Prostate gland (tissue), 2 donors: Measurements from ENCODE around the gene BTBD19.

Source experiments
- CTCF ChIP-seq, 4 experiments: fragments of 200-600 bp in 2 of 4; fragments of 450-650 bp in 2 of 4; sonication (generic) in 2 of 4; IDR thresholded peaks; 1 replicate in 3 of 4; 2 replicates in 1 of 4; pipeline ENCODE4 v1.5.1; 2016 to 2019; ENCODE audit warnings: antibody characterized with exemption in 4 of 4, mild to moderate bottlenecking in 2 of 4, moderate library complexity in 2 of 4
- POLR2A ChIP-seq: fragments of 450-650 bp; IDR thresholded peaks from one replicate; pipeline ENCODE4 v1.6.1; 2016; ENCODE audit warnings: antibody characterized with exemption, mild to moderate bottlenecking
- POLR2AphosphoS5 ChIP-seq: sonication (generic); formaldehyde crosslinking; IDR thresholded peaks from one replicate; pipeline ENCODE4 v1.6.1; 2017; ENCODE audit warnings: antibody characterized with exemption

- TF ChIP-seq CTCF (IDR thresholded peaks at IDR 0.05) (no peak), POLR2AphosphoS5 (no peak), POLR2A (no peak)
Observed at GRCh38 chr1:44760876-44761275, 47.4 kb upstream of the BTBD19 start.
